BE2C (cell line): Measurements from ENCODE around the gene AGTRAP.

ENCODE experiments used
- DNase-seq: peaks from one replicate; pipeline ENCODE4 v3.0.0-alpha.2; 2020
- H3K27me3 ChIP-seq: fragments of 250-450 bp; sonication (Bioruptor Pico); 2 replicates; pipeline ENCODE4 v1.5.1; 2020; ENCODE audit warnings: mild to moderate bottlenecking
- H3K36me3 ChIP-seq: fragments of 250-450 bp; sonication (Bioruptor Pico); 2 replicates; pipeline ENCODE4 v1.5.1; 2020; ENCODE audit warnings: mild to moderate bottlenecking
- H3K4me1 ChIP-seq: fragments of 250-450 bp; sonication (Bioruptor Pico); 2 replicates; pipeline ENCODE4 v1.5.1; 2020
- H3K4me3 ChIP-seq: 2 replicates; pipeline ENCODE4 v1.5.1; 2011; ENCODE audit warnings: low read depth, low read length
- H3K9me3 ChIP-seq: fragments of 250-450 bp; sonication (Bioruptor Pico); 2 replicates; pipeline ENCODE4 v1.5.1; 2020
- CTCF ChIP-seq: IDR thresholded peaks from 2 replicates; pipeline ENCODE4 v1.5.1; 2012; ENCODE audit warnings: mild to moderate bottlenecking, low read depth, low read length

AGTRAP gene

GRCh38 chr1:11766429-11766776, 30.5 kb downstream of the AGTRAP start:
- Histone ChIP-seq H3K4me3 (no peak overlapping the region), H3K27me3 (no peaks in the 10 kb centered on the region), H3K9me3 (no peaks in the 10 kb centered on the region), H3K4me1 (no peaks in the 10 kb centered on the region), H3K36me3 (no peaks in the 10 kb centered on the region)
- DNase-seq: no peak
- TF ChIP-seq CTCF: no peak

- TF ChIP-seq CTCF: no peak
- Histone ChIP-seq H3K4me1 (no peaks in the 10 kb centered on the region), H3K4me3 (no peak overlapping the region), H3K9me3 (no peaks in the 10 kb centered on the region), H3K36me3 (no peaks in the 10 kb centered on the region), H3K27me3 (no peaks in the 10 kb centered on the region)
- DNase-seq: no peak
Measured at GRCh38 chr1:11767922-11768704, 32.2 kb downstream of the AGTRAP start.

GRCh38 chr1:11768821-11769220, 32.9 kb downstream of the AGTRAP start:
- TF ChIP-seq CTCF: no peak
- Histone ChIP-seq H3K9me3 (no peaks in the 10 kb centered on the region), H3K4me3 (no peak overlapping the region), H3K27me3 (no peaks in the 10 kb centered on the region), H3K4me1 (no peaks in the 10 kb centered on the region), H3K36me3 (no peaks in the 10 kb centered on the region)
- DNase-seq: no peak

- Histone ChIP-seq H3K4me1 (no peaks in the 10 kb centered on the region), H3K36me3 (no peaks in the 10 kb centered on the region), H3K4me3 (no peak overlapping the region), H3K27me3 (no peaks in the 10 kb centered on the region), H3K9me3 (no peaks in the 10 kb centered on the region)
- TF ChIP-seq CTCF: no peak
- no peak for DNase-seq
Measured at GRCh38 chr1:11769274-11769673, 33.3 kb downstream of the AGTRAP start.

- no peak for DNase-seq
- no peak overlapping the region for H3K4me3 ChIP-seq
- no peaks in the 10 kb centered on the region for H3K4me1 ChIP-seq
- no peak for TF ChIP-seq CTCF
- H3K27me3 ChIP-seq: no peaks in the 10 kb centered on the region
- no peaks in the 10 kb centered on the region for H3K36me3 ChIP-seq
- H3K9me3 ChIP-seq: no peaks in the 10 kb centered on the region
Measured at GRCh38 chr1:11770011-11770410, 34.1 kb downstream of the AGTRAP start.

GRCh38 chr1:11771481-11772043, 35.6 kb downstream of the AGTRAP start:
- Histone ChIP-seq H3K4me3 (no peak overlapping the region), H3K27me3 (no peaks in the 10 kb centered on the region), H3K36me3 (no peaks in the 10 kb centered on the region), H3K4me1 (no peaks in the 10 kb centered on the region), H3K9me3 (no peaks in the 10 kb centered on the region)
- no peak for DNase-seq
- TF ChIP-seq CTCF: no peak
